ACC112 (cell line): ENCODE data around the gene TUBA3D.
"Not testable (repeated sequence)": the region's sequence is repeated elsewhere in the genome, so short reads cannot be mapped to it uniquely, and the experiment has no call there.

ENCODE experiments used
- H2AFZ ChIP-seq: fragments of 200-600 bp; sonication (generic); one replicate; pipeline ENCODE4 v1.6.0; 2017; ENCODE audit warnings: antibody characterized with exemption, low read length; ENCODE audit not compliant: unreplicated experiment
- H3K27ac ChIP-seq: fragments of 200-600 bp; sonication (generic); 2 replicates; pipeline ENCODE4 v1.5.1; 2014; ENCODE audit warnings: low read depth, mild to moderate bottlenecking, antibody characterized with exemption, low read length, moderate library complexity
- H3K27me3 ChIP-seq: fragments of 200-600 bp; sonication (generic); 2 replicates; pipeline ENCODE4 v1.6.1; 2014; ENCODE audit warnings: mild to moderate bottlenecking, antibody characterized with exemption, low read length, moderate library complexity, mixed read lengths; ENCODE audit not compliant: insufficient read depth
- H3K36me3 ChIP-seq: fragments of 200-600 bp; sonication (generic); 2 replicates; pipeline ENCODE4 v1.6.1; 2016; ENCODE audit warnings: mild to moderate bottlenecking, antibody characterized with exemption, low read length, moderate library complexity, mixed read lengths; ENCODE audit not compliant: insufficient read depth
- H3K4me1 ChIP-seq: fragments of 200-600 bp; sonication (generic); one replicate; pipeline ENCODE4 v1.6.1; 2016; ENCODE audit warnings: low read length, mixed read lengths; ENCODE audit not compliant: insufficient read depth, unreplicated experiment, control insufficient read depth
- H3K4me3 ChIP-seq: fragments of 200-600 bp; sonication (generic); 2 replicates; pipeline ENCODE4 v1.5.1; 2014; ENCODE audit warnings: mild to moderate bottlenecking, low read depth, low read length
- H3K79me2 ChIP-seq: fragments of 200-600 bp; sonication (generic); one replicate; pipeline ENCODE4 v1.6.0; 2016; ENCODE audit warnings: low read length; ENCODE audit not compliant: control insufficient read depth, unreplicated experiment, insufficient read depth

TUBA3D gene

DNA sequence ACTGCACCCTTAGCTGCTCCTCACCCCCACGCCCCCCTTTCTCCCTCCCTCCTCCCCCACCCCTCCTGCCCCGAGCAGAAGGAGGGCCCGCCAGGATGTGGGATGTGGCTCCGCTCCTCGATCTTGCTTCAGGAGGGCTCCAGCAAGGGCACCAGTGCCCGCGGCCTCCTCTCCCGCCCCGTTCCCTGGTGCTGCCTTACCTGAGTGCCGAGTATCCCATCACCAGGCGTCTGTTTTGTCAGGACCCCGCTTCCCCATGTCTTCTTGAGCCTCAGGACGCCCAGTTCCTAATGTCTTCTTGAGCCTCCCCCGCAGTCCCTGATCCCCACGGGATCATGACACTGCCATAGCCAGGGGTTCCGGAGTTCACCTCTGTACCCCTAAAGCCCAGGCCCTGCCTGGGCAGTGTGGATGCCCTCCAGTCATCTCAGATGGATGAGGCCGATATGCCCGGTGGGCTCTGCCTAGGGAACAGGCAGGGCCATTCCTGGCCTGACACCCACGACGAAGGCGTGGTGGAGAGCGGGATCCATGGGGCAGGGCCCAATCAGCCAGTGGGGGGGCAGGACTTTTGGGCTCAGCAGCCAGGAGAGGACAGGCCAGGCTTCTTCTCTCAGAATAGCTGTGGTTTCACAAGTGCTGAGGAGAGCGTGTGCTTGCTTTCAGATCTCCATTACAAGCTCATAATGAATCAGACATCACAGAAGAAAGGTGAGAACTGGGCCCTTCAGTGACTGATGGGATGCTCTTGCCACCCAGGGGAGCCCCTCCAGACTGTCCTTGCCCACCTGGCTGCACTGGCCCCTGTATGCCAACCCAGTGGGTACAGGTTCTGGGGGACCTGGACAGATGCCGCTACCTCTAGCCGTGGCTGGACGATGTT, 53.3 kb downstream of the TUBA3D start:
- H3K4me3 ChIP-seq, H3K79me2 ChIP-seq, H2AFZ ChIP-seq, H3K36me3 ChIP-seq, H3K4me1 ChIP-seq, H3K27me3 ChIP-seq, H3K27ac ChIP-seq: not testable (repeated sequence)

DNA sequence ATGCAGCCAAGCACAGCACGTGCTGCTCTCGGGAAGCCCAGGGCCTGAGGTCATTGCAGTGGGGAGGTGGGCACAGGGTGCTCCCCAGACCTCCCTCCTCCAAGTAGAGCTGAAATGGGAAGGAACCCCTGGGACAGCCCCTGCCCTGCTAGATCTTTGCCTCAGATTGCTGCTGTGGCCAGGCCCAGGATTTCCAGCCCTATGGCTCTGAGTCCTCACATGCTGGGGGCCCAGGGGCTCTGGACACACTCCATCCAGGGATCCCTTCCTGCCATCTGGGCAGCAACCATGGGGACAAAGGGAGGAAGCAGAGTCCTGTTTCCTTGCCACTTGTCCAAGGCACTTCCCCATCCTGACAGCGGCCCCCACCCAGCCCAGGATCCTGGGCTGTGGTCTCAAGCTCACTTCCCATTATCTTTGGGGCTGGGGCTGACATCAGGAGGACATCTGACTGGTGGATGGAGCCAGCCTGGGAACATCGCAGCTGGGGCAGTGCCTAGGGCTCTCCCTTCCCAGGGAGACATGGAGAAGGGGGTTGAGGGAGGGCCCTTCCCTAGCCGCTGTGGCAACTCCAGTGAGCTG, 54.0 kb downstream of the TUBA3D start:
- not testable (repeated sequence) for H3K27ac ChIP-seq, H3K27me3 ChIP-seq, H3K4me1 ChIP-seq, H2AFZ ChIP-seq, H3K4me3 ChIP-seq, H3K36me3 ChIP-seq, H3K79me2 ChIP-seq

DNA sequence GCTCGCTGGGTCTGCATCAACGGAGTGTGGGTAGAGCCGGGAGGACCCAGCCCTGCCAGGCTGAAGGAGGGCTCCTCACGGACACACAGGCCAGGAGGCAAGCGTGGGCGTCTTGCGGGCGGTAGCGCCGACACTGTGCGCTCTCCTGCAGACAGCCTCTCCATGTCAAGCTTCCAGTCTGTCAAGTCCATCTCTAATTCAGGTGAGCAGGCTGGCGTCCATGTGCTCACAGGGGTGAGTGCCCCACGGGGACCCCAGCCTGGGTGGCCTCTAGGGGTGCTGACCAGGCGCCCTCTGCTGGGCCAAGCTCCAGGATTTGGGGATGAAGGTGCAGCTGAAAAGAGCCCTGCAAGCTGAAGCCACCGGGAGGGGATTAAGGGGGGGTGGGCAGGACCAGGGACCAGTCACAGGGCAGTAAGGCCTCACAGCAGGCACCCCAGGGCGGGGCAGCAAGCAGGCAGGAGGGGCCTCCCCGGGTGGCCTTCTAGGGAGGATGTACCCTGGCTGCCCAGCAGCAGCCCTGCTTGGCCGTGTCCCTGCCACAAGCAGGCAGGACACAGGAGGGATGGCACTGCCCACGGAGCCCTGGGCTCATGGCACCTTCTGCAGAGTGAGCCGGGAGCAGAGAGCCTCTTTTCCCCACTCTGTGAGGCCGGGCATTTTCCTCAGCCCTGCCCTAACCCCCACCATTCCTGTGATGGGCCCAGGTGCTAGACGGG, 54.9 kb downstream of the TUBA3D start:
- H3K27me3 ChIP-seq, H3K4me1 ChIP-seq, H3K27ac ChIP-seq, H2AFZ ChIP-seq, H3K36me3 ChIP-seq, H3K79me2 ChIP-seq, H3K4me3 ChIP-seq: not testable (repeated sequence)

DNA sequence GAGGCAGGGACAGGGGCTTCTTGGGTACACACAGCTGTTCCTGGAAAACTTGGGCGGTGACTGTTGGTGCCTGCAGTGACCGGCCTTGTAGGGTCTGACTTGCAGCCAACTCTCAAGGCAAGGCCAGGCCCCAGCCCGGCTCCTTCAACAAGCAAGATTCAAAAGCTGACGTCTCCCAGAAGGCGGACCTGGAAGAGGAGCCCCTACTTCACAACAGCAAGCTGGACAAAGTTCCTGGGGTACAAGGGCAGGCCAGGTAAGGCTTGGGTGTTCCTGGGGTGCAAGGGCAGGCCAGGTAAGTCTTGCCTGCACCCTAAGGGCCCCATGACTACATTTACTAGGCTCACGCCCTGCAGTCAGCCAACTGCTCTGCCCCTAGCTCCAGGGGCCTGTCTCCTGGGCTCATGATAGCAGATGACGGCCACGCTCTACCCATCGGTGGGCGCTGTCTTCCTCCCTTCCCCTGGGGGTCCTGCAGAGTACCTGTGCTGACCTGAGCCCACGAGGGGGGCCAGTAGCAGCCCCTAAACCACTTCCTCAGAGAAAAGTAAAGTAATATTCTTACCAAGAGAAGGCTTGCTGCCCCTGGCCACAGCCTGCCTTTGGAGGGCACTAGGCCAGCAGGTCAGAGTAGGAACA, 55.7 kb downstream of the TUBA3D start:
- not testable (repeated sequence) for H3K4me1 ChIP-seq, H3K79me2 ChIP-seq, H3K4me3 ChIP-seq, H2AFZ ChIP-seq, H3K27me3 ChIP-seq, H3K36me3 ChIP-seq, H3K27ac ChIP-seq
